HepG2 (cell line): Measurements from ENCODE around the gene SLC2A11. TPM values are rescaled to one million over a fixed set of nuclear protein-coding genes. Genes with fewer than 3 reads are reported as not detected.

Experiments
- CEBPG ChIP-seq: IDR thresholded peaks from 2 replicates; pipeline ENCODE4 v1.6.1; 2016
- HDAC2 ChIP-seq: sonication (generic); formaldehyde crosslinking; IDR thresholded peaks from 2 replicates; pipeline ENCODE4 v1.4.0; 2020; ENCODE audit warnings: missing genetic modification reagents
- IKZF4 ChIP-seq: sonication (generic); formaldehyde crosslinking; IDR thresholded peaks from 2 replicates; pipeline ENCODE4 v1.5.1; 2020; ENCODE audit warnings: borderline replicate concordance, mild to moderate bottlenecking, low read depth, missing genetic modification reagents; ENCODE audit errors: not compliant biosample characterization
- MYC ChIP-seq: sonication (generic); formaldehyde crosslinking; IDR thresholded peaks from 2 replicates; pipeline ENCODE4 v1.9.0; 2021; ENCODE audit warnings: missing genetic modification reagents, borderline replicate concordance
- NFKB2 ChIP-seq: sonication (generic); formaldehyde crosslinking; IDR thresholded peaks from 2 replicates; pipeline ENCODE4 v1.4.0; 2020; ENCODE audit warnings: missing genetic modification reagents, borderline replicate concordance
- POLR2A ChIP-seq, 2 experiments: IDR thresholded peaks; 2 replicates each; pipeline ENCODE4 v1.6.1; 2011; ENCODE audit warnings: low read depth in 2 of 2, low read length in 2 of 2, mild to moderate bottlenecking in 1 of 2, moderate library complexity in 1 of 2; ENCODE audit not compliant: insufficient read depth in 1 of 2
- POLR2AphosphoS5 ChIP-seq: IDR thresholded peaks from 2 replicates; pipeline ENCODE4 v1.6.1; 2012; ENCODE audit warnings: low read depth, low read length
- REST ChIP-seq, 2 experiments: IDR thresholded peaks; 2 replicates each; pipeline ENCODE4 v1.6.1; 2011 to 2012; ENCODE audit warnings: low read length in 2 of 2, borderline replicate concordance in 1 of 2, low read depth in 1 of 2, mild to moderate bottlenecking in 1 of 2, moderate library complexity in 1 of 2
- SPEN ChIP-seq: sonication (generic); formaldehyde crosslinking; IDR thresholded peaks from 2 replicates; pipeline ENCODE4 v1.5.1; 2020; ENCODE audit warnings: low read depth, mild to moderate bottlenecking, missing genetic modification reagents
- TEAD3 ChIP-seq: optimal IDR thresholded peaks from 2 replicates; pipeline ENCODE3; 2016; ENCODE audit warnings: borderline replicate concordance
- YEATS2 ChIP-seq: sonication (generic); formaldehyde crosslinking; IDR thresholded peaks from 2 replicates; pipeline ENCODE4 v1.4.0; 2020; ENCODE audit warnings: missing genetic modification reagents, borderline replicate concordance
- ZBTB14 ChIP-seq: sonication (generic); formaldehyde crosslinking; IDR thresholded peaks from 2 replicates; pipeline ENCODE4 v1.4.0; 2020; ENCODE audit warnings: missing genetic modification reagents
- ZBTB44 ChIP-seq: sonication (generic); formaldehyde crosslinking; IDR thresholded peaks from 2 replicates; pipeline ENCODE4 v1.4.0; 2020; ENCODE audit warnings: missing genetic modification reagents
- ZNF10 ChIP-seq: sonication (generic); formaldehyde crosslinking; IDR thresholded peaks from 2 replicates; pipeline ENCODE4 v1.4.0; 2020; ENCODE audit warnings: mild to moderate bottlenecking, low read depth, missing genetic modification reagents, borderline replicate concordance
- ZNF33B ChIP-seq: sonication (generic); formaldehyde crosslinking; IDR thresholded peaks from 2 replicates; pipeline ENCODE4 v1.5.1; 2020; ENCODE audit warnings: mild to moderate bottlenecking, missing genetic modification reagents
- polyA plus RNA-seq, 8 experiments: library from polyadenylated mRNA; depleted of rRNA in 3 of 8; stranded (reverse) in 7 of 8; unstranded in 1 of 8; fragments of >200 nt; fragmentation: Illumina TruSeq in 4 of 8; extraction: Trizol in 4 of 8; gene quantifications; 2 replicates each; pipeline versions ENCODE4 v1.2.1 to v1.2.3, GENCODE V29; 2011 to 2016; ENCODE audit warnings: low read depth in 4 of 8, missing spikeins in 1 of 8, mixed read lengths in 1 of 8; ENCODE audit not compliant: insufficient read depth in 1 of 8
- total RNA-seq, 5 experiments: library from RNA; depleted of rRNA; stranded (reverse); fragments of >200 nt; fragmentation: Illumina TruSeq; extraction: Trizol; gene quantifications; 2 replicates each; pipeline ENCODE4 v1.2.3, GENCODE V29; 2016; ENCODE audit warnings: low read depth in 1 of 5
- TF ChIP-seq, protein P1 (sequence below): IDR thresholded peaks from 2 replicates; pipeline ENCODE4 v1.6.1; 2012; ENCODE audit warnings: inconsistent platforms
- TF ChIP-seq, protein P2 (sequence below): sonication (generic); formaldehyde crosslinking; IDR thresholded peaks from 2 replicates; pipeline ENCODE4 v1.4.0; 2020; ENCODE audit warnings: missing genetic modification reagents
- TF ChIP-seq, protein P3 (sequence below): sonication (generic); formaldehyde crosslinking; IDR thresholded peaks from 2 replicates; pipeline ENCODE4 v1.5.1; 2020; ENCODE audit warnings: mild to moderate bottlenecking, missing genetic modification reagents, borderline replicate concordance

The SLC2A11 gene
- total and polyA plus RNA-seq, 2 of the 13 experiments (the other 11 are each of a cell fraction or from before 2014, with no cell fraction given) = 15.2 to 15.4 TPM

DNA sequence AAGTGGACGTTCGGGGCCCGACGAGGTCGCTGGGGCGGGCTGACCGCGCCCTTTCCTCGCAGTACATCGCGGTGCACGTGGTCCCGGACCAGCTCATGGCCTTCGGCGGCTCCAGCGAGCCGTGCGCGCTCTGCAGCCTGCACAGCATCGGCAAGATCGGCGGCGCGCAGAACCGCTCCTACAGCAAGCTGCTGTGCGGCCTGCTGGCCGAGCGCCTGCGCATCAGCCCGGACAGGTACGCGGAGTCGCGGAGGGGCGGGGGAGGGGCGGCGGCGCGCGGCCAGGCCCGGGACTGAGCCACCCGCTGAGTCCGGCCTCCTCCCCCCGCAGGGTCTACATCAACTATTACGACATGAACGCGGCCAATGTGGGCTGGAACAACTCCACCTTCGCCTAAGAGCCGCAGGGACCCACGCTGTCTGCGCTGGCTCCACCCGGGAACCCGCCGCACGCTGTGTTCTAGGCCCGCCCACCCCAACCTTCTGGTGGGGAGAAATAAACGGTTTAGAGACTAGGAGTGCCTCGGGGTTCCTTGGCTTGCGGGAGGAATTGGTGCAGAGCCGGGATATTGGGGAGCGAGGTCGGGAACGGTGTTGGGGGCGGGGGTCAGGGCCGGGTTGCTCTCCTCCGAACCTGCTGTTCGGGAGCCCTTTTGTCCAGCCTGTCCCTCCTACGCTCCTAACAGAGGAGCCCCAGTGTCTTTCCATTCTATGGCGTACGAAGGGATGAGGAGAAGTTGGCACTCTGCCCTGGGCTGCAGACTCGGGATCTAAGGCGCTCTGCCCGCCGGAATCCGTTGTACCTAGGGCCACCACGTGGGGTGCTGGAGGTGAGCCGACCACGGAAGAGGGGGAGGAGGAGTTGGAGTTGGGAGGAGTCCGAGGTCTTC is 37.3 kb downstream of the SLC2A11 start (continued):
- TF ChIP-seq, protein P1, sequence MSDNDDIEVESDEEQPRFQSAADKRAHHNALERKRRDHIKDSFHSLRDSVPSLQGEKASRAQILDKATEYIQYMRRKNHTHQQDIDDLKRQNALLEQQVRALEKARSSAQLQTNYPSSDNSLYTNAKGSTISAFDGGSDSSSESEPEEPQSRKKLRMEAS = peak; percentile 86
- TF ChIP-seq YEATS2 (CRISPR knock-in tag) = peak; percentile 60; the same call in 1 of the 2 replicates
- peak; percentile 69 for TF ChIP-seq POLR2AphosphoS5
- peak; percentile 12; the same call in 1 of the 2 replicates for TF ChIP-seq NFKB2
- TF ChIP-seq ZNF10 (CRISPR knock-in tag) = no peak
- TF ChIP-seq POLR2A (IDR thresholded peaks at IDR 0.05; ENCODE audit: insufficient read depth in 1 of 2, low read depth in 2 of 2, low read length in 2 of 2) = peak; percentile 35 to 48; a peak in 3 of 4 replicates
- TF ChIP-seq IKZF4 (CRISPR knock-in tag) = peak; percentile 74
- TF ChIP-seq TEAD3 (CRISPR knock-in tag) = peak; percentile 58
- TF ChIP-seq REST (IDR thresholded peaks at IDR 0.05; ENCODE audit: borderline replicate concordance in 1 of 2, low read depth in 1 of 2, low read length in 2 of 2) = 0 out of 4 replicates have a peak, but pooled peaks of 1 of the 2 experiments have one; percentile 10
- TF ChIP-seq CEBPG = peak; percentile 60; the same call in 1 of the 2 replicates
- peak; percentile 84 for TF ChIP-seq MYC (CRISPR knock-in tag)
- peak; percentile 73; the same call in 1 of the 2 replicates for TF ChIP-seq ZNF33B (CRISPR knock-in tag)
- no peak; the same call in 1 of the 2 replicates for TF ChIP-seq SPEN (CRISPR knock-in tag)
- TF ChIP-seq HDAC2 (CRISPR knock-in tag) = no peak
- TF ChIP-seq ZBTB14 (CRISPR knock-in tag) = peak; percentile 84
- TF ChIP-seq, protein P2, sequence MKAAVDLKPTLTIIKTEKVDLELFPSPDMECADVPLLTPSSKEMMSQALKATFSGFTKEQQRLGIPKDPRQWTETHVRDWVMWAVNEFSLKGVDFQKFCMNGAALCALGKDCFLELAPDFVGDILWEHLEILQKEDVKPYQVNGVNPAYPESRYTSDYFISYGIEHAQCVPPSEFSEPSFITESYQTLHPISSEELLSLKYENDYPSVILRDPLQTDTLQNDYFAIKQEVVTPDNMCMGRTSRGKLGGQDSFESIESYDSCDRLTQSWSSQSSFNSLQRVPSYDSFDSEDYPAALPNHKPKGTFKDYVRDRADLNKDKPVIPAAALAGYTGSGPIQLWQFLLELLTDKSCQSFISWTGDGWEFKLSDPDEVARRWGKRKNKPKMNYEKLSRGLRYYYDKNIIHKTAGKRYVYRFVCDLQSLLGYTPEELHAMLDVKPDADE (CRISPR knock-in tag) = no peak
- TF ChIP-seq ZBTB44 (CRISPR knock-in tag) = no peak
- TF ChIP-seq, protein P3, sequence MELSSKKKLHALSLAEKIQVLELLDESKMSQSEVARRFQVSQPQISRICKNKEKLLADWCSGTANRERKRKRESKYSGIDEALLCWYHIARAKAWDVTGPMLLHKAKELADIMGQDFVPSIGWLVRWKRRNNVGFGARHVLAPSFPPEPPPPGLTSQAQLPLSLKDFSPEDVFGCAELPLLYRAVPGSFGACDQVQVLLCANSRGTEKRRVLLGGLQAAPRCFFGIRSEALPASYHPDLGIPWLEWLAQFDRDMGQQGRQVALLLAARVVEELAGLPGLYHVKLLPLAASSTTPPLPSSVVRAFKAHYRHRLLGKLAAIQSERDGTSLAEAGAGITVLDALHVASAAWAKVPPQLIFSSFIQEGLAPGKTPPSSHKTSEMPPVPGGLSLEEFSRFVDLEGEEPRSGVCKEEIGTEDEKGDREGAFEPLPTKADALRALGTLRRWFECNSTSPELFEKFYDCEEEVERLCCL (CRISPR knock-in tag) = no peak
